HepG2 (cell line): ENCODE results near the gene VAV2. TPM values are rescaled to one million over a fixed set of nuclear protein-coding genes. Genes with fewer than 3 reads are reported as not detected.

Experiments used
- BCLAF1 ChIP-seq: fragments of 450-650 bp; IDR thresholded peaks from 2 replicates; pipeline ENCODE4 v1.6.1; 2017; ENCODE audit warnings: mild to moderate bottlenecking
- BORCS8-MEF2B ChIP-seq: sonication (generic); formaldehyde crosslinking; IDR thresholded peaks from 2 replicates; pipeline ENCODE4 v1.8.0; 2022; ENCODE audit warnings: mild to moderate bottlenecking, missing genetic modification reagents
- BRCA1 ChIP-seq: sonication (generic); formaldehyde crosslinking; IDR thresholded peaks from 2 replicates; pipeline ENCODE4 v1.4.0; 2020; ENCODE audit warnings: missing genetic modification reagents
- BRD4 ChIP-seq: sonication (generic); formaldehyde crosslinking; IDR thresholded peaks from 2 replicates; pipeline ENCODE4 v1.4.0; 2020; ENCODE audit warnings: missing genetic modification reagents
- ELF3 ChIP-seq: IDR thresholded peaks from 2 replicates; pipeline ENCODE4 v1.6.1; 2016; ENCODE audit warnings: missing genetic modification reagents, missing compliant biosample characterization
- LBX2 ChIP-seq: sonication (generic); formaldehyde crosslinking; IDR thresholded peaks from 2 replicates; pipeline ENCODE4 v1.5.0; 2020; ENCODE audit warnings: missing genetic modification reagents, mild to moderate bottlenecking, borderline replicate concordance
- MTERF4 ChIP-seq: sonication (generic); formaldehyde crosslinking; IDR thresholded peaks from 2 replicates; pipeline ENCODE4 v1.8.0; 2023; ENCODE audit warnings: mild to moderate bottlenecking, missing genetic modification reagents
- MXI1 ChIP-seq: IDR thresholded peaks from 3 replicates; pipeline ENCODE4 v1.6.1; 2012; ENCODE audit warnings: low read depth, low read length, inconsistent platforms, borderline replicate concordance
- NR1H2 ChIP-seq: sonication (generic); formaldehyde crosslinking; IDR thresholded peaks from 2 replicates; pipeline ENCODE4 v1.8.1; 2022; ENCODE audit warnings: low read depth, missing genetic modification reagents, borderline replicate concordance
- RFX1 ChIP-seq: fragments of 450-650 bp; IDR thresholded peaks from 2 replicates; pipeline ENCODE4 v1.6.1; 2017
- SP5 ChIP-seq: IDR thresholded peaks from 2 replicates; pipeline ENCODE4 v1.6.1; 2016; ENCODE audit warnings: low read depth, borderline replicate concordance
- THAP11 ChIP-seq: IDR thresholded peaks from 2 replicates; pipeline ENCODE4 v1.6.1; 2016; ENCODE audit warnings: missing biosample characterization, missing genetic modification reagents
- YEATS4 ChIP-seq: sonication (generic); formaldehyde crosslinking; IDR thresholded peaks from 2 replicates; pipeline ENCODE4 v1.4.0; 2020; ENCODE audit warnings: missing genetic modification reagents, borderline replicate concordance
- ZBTB26 ChIP-seq: IDR thresholded peaks from 2 replicates; pipeline ENCODE4 v1.6.1; 2016; ENCODE audit warnings: missing compliant biosample characterization, missing genetic modification reagents, borderline replicate concordance
- ZBTB37 ChIP-seq: sonication (generic); formaldehyde crosslinking; IDR thresholded peaks from 2 replicates; pipeline ENCODE4 v1.4.0; 2020; ENCODE audit warnings: mild to moderate bottlenecking, missing genetic modification reagents
- ZEB1 ChIP-seq: IDR thresholded peaks from 2 replicates; pipeline ENCODE4 v1.6.1; 2012; ENCODE audit warnings: mild to moderate bottlenecking, low read depth, inconsistent platforms; ENCODE audit not compliant: insufficient replicate concordance
- ZMYM4 ChIP-seq: sonication (generic); formaldehyde crosslinking; IDR thresholded peaks from 2 replicates; pipeline ENCODE4 v1.8.1; 2023; ENCODE audit warnings: mild to moderate bottlenecking, missing genetic modification reagents
- ZNF350 ChIP-seq: sonication (generic); formaldehyde crosslinking; IDR thresholded peaks from 2 replicates; pipeline ENCODE4 v1.4.0; 2020; ENCODE audit warnings: mild to moderate bottlenecking, low read depth, missing genetic modification reagents, borderline replicate concordance
- ZNF430 ChIP-seq: sonication (generic); formaldehyde crosslinking; IDR thresholded peaks from 2 replicates; pipeline ENCODE4 v1.9.0; 2021; ENCODE audit warnings: mild to moderate bottlenecking, missing genetic modification reagents
- ZNF572 ChIP-seq: sonication (generic); formaldehyde crosslinking; IDR thresholded peaks from 2 replicates; pipeline ENCODE4 v1.5.1; 2020; ENCODE audit warnings: mild to moderate bottlenecking, missing genetic modification reagents
- ZNF577 ChIP-seq: sonication (generic); formaldehyde crosslinking; IDR thresholded peaks from 2 replicates; pipeline ENCODE4 v1.4.0; 2020; ENCODE audit warnings: mild to moderate bottlenecking, low read depth, missing genetic modification reagents, borderline replicate concordance
- ZSCAN25 ChIP-seq: sonication (generic); formaldehyde crosslinking; IDR thresholded peaks from 2 replicates; pipeline ENCODE4 v1.8.0; 2022; ENCODE audit warnings: mild to moderate bottlenecking, missing genetic modification reagents
- ZSCAN29 ChIP-seq: sonication (generic); formaldehyde crosslinking; conservative IDR thresholded peaks from 2 replicates; pipeline ENCODE4 v1.4.0; 2020; ENCODE audit warnings: mild to moderate bottlenecking, missing genetic modification reagents
- polyA plus RNA-seq, 8 experiments: library from polyadenylated mRNA; depleted of rRNA in 3 of 8; stranded (reverse) in 7 of 8; unstranded in 1 of 8; fragments of >200 nt; fragmentation: Illumina TruSeq in 4 of 8; extraction: Trizol in 4 of 8; gene quantifications; 2 replicates each; pipeline versions ENCODE4 v1.2.1 to v1.2.3, GENCODE V29; 2011 to 2016; ENCODE audit warnings: low read depth in 4 of 8, missing spikeins in 1 of 8, mixed read lengths in 1 of 8; ENCODE audit not compliant: insufficient read depth in 1 of 8
- total RNA-seq, 5 experiments: library from RNA; depleted of rRNA; stranded (reverse); fragments of >200 nt; fragmentation: Illumina TruSeq; extraction: Trizol; gene quantifications; 2 replicates each; pipeline ENCODE4 v1.2.3, GENCODE V29; 2016; ENCODE audit warnings: low read depth in 1 of 5

Gene VAV2
- total and polyA plus RNA-seq, 2 of the 13 experiments (the other 11 are each of a cell fraction or from before 2014, with no cell fraction given) = 22.5 to 22.9 TPM

- no peak for TF ChIP-seq MTERF4 (CRISPR knock-in tag)
- peak; percentile 80 for TF ChIP-seq ZSCAN25
- TF ChIP-seq YEATS4 = no peak; the same call in 1 of the 2 replicates
- TF ChIP-seq THAP11 = peak; percentile 61
- TF ChIP-seq ZNF577 (CRISPR knock-in tag) = no peak
- no peak for TF ChIP-seq NR1H2
- TF ChIP-seq BCLAF1 = no peak
- peak; percentile 73; the same call in 1 of the 2 replicates for TF ChIP-seq ZNF572 (CRISPR knock-in tag)
- TF ChIP-seq ZNF350 (CRISPR knock-in tag) = peak; percentile 72
- peak; percentile 43; the same call in 1 of the 3 replicates for TF ChIP-seq MXI1
- TF ChIP-seq ZMYM4 (CRISPR knock-in tag) = peak; percentile 59; the same call in 1 of the 2 replicates
- TF ChIP-seq LBX2 (CRISPR knock-in tag) = no peak
- no peak for TF ChIP-seq ZBTB26 (CRISPR knock-in tag)
- no peak for TF ChIP-seq ZBTB37 (CRISPR knock-in tag)
- TF ChIP-seq ZSCAN29 (CRISPR knock-in tag) = 0 out of 2 replicates have a peak, but pooled peaks have one; percentile 57
- TF ChIP-seq BORCS8-MEF2B (CRISPR knock-in tag) = peak; percentile 81; the same call in 1 of the 2 replicates
- TF ChIP-seq ELF3 = peak; percentile 32; the same call in 1 of the 2 replicates
- peak; percentile 27; the same call in 1 of the 2 replicates for TF ChIP-seq BRD4 (CRISPR knock-in tag)
- peak; percentile 58; the same call in 1 of the 2 replicates for TF ChIP-seq BRCA1 (CRISPR knock-in tag)
- TF ChIP-seq SP5 (CRISPR knock-in tag) = peak; percentile 65
- no peak for TF ChIP-seq ZEB1
- TF ChIP-seq ZNF430 (CRISPR knock-in tag) = peak; percentile 64
- no peak for TF ChIP-seq RFX1
These were observed 252.5 kb downstream of the VAV2 start (continued) for GRCh38 chr9:133739408-133740280.
